Heart left ventricle (tissue), 13 donors: Measurements from ENCODE around the gene CABYR.

Experiments
- POLR2A ChIP-seq, 2 donors: fragments of 450-650 bp; IDR thresholded peaks; one replicate each; pipeline ENCODE4 v1.6.1; 2017; ENCODE audit warnings: antibody characterized with exemption in 2 of 2, mild to moderate bottlenecking in 2 of 2, moderate library complexity in 2 of 2
- TF ChIP-seq, protein P1 (sequence below), 12 donors: fragments of 200-600 bp; sonication (generic) in 4 of 12; IDR thresholded peaks; one replicate each; pipeline versions ENCODE4 v1.5.0 to v1.8.0; 2018 to 2022; ENCODE audit warnings: antibody characterized with exemption in 12 of 12, mild to moderate bottlenecking in 5 of 12
- donor health status: ischemic (EF 13 %, LVEDD 7.1; RV severe dilation, severe dysfunction).
- donor health status: DM: no; HTN: yes; CAD: no.
- donor health status: DM: no; HTN: no; CAD: no.
- donor health status: ischemic (EF 25% LVEDD 6.9; RV normal size, moderate dysfunction).
- donor health status: ischemic (EF 25% LVEDD 5.7; RV mildly dilated, moderate dysfunction).
- donor health status: ischemic (EF 35%, LVEDD 5.7; RV mildly dilated, moderate dysfunction).
- donor health status: nonischemic (EF 11% LVEDD 7.7; RV severe dilation, severe dysfunction).
- donor health status: DM: yes; HTN: yes; CAD: no.
- donor health status: PGD.
- donor health status: ischemic (EF 29% LVEDD 5.4; RV normal size, mild dysfunction).
- donor health status: nonischemic (EF 23%, LVEDD 6.1; RV moderate dilation, normal function).

GRCh38 chr18:24181806-24182205, 42.9 kb downstream of the CABYR start:
- TF ChIP-seq, protein P1, sequence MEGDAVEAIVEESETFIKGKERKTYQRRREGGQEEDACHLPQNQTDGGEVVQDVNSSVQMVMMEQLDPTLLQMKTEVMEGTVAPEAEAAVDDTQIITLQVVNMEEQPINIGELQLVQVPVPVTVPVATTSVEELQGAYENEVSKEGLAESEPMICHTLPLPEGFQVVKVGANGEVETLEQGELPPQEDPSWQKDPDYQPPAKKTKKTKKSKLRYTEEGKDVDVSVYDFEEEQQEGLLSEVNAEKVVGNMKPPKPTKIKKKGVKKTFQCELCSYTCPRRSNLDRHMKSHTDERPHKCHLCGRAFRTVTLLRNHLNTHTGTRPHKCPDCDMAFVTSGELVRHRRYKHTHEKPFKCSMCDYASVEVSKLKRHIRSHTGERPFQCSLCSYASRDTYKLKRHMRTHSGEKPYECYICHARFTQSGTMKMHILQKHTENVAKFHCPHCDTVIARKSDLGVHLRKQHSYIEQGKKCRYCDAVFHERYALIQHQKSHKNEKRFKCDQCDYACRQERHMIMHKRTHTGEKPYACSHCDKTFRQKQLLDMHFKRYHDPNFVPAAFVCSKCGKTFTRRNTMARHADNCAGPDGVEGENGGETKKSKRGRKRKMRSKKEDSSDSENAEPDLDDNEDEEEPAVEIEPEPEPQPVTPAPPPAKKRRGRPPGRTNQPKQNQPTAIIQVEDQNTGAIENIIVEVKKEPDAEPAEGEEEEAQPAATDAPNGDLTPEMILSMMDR (IDR thresholded peaks at IDR 0.05), result no peak
- TF ChIP-seq POLR2A (IDR thresholded peaks at IDR 0.05), result no peak
